Left kidney (tissue), 2 donors: Measurements from ENCODE around the gene FBXO21. TPM values are rescaled to one million over a fixed set of nuclear protein-coding genes. Genes with fewer than 3 reads are reported as not detected.

Experiments used
- DNase-seq: peaks from one replicate; pipeline ENCODE4 v3.0.0-alpha.2; 2013
- polyA plus RNA-seq: library from polyadenylated mRNA; unstranded; fragments of 120-200 nt; gene quantifications from one replicate; pipeline ENCODE4 v1.2.1, GENCODE V29; 2013; ENCODE audit not compliant: insufficient read length

The FBXO21 gene
- polyA plus RNA-seq, 1 donor, result 61.0 TPM

- no peak for DNase-seq
Measured at GRCh38 chr12:117139025-117139717, 51.1 kb downstream of the FBXO21 start.

- DNase-seq, result no peak
Measured at GRCh38 chr12:117134721-117135120, 55.5 kb downstream of the FBXO21 start.

- DNase-seq, result no peak
Measured at GRCh38 chr12:117134059-117134458, 56.2 kb downstream of the FBXO21 start.

GRCh38 chr12:117130801-117131200 lies 59.5 kb downstream of the FBXO21 start:
- DNase-seq, result no peak

- DNase-seq, result no peak
Measured at GRCh38 chr12:117129391-117129790, 60.9 kb downstream of the FBXO21 start.

GRCh38 chr12:117127933-117128823 lies 62.1 kb downstream of the FBXO21 start:
- no peak for DNase-seq

GRCh38 chr12:117126335-117126734 lies 63.9 kb downstream of the FBXO21 start:
- no peak for DNase-seq

- DNase-seq, result no peak
Measured at GRCh38 chr12:117125767-117126166, 64.5 kb downstream of the FBXO21 start.

- DNase-seq, result no peak
Measured at GRCh38 chr12:117125272-117125613, 65.0 kb downstream of the FBXO21 start.

- DNase-seq, result no peak
Measured at GRCh38 chr12:117124421-117125271, 65.6 kb downstream of the FBXO21 start.

- DNase-seq, result no peak
Measured at GRCh38 chr12:117121441-117121840, 68.8 kb downstream of the FBXO21 start.

- no peak for DNase-seq
Measured at GRCh38 chr12:117120787-117121186, 69.5 kb downstream of the FBXO21 start.

GRCh38 chr12:117119592-117120198 lies 70.6 kb downstream of the FBXO21 start:
- DNase-seq, result no peak

GRCh38 chr12:117118838-117119591 lies 71.3 kb downstream of the FBXO21 start:
- DNase-seq, result no peak

- DNase-seq, result no peak
Measured at GRCh38 chr12:117114784-117115183, 75.5 kb downstream of the FBXO21 start.

GRCh38 chr12:117113231-117113630 lies 77.0 kb downstream of the FBXO21 start:
- no peak for DNase-seq

- no peak for DNase-seq
Measured at GRCh38 chr12:117111821-117112595, 78.3 kb downstream of the FBXO21 start.

- no peak for DNase-seq
Measured at GRCh38 chr12:117111386-117111785, 78.9 kb downstream of the FBXO21 start.

GRCh38 chr12:117109943-117110635 lies 80.2 kb downstream of the FBXO21 start:
- no peak for DNase-seq

- no peak for DNase-seq
Measured at GRCh38 chr12:117105902-117106301, 84.4 kb downstream of the FBXO21 start.
